Activated T-helper 9 cell treated with anti-CD3 and anti-CD28 coated beads, Interleukin-2, amount 50 U/mL, for 16 hours (primary cell): ENCODE measurements around the gene SYNDIG1.

ENCODE experiments used
- DNase-seq: peaks from one replicate; pipeline ENCODE4 v3.0.0-alpha.2; 2020; ENCODE audit warnings: low read depth

Gene SYNDIG1

GRCh38 chr20:24567508-24567907 lies 98.1 kb downstream of the SYNDIG1 start:
- no peak for DNase-seq

GRCh38 chr20:24568842-24569241 lies 99.4 kb downstream of the SYNDIG1 start:
- no peak for DNase-seq

- DNase-seq: no peak
Observed at GRCh38 chr20:24571159-24571558, 101.7 kb downstream of the SYNDIG1 start.

GRCh38 chr20:24572140-24572539 lies 102.7 kb downstream of the SYNDIG1 start:
- DNase-seq: no peak

- DNase-seq: no peak
Observed at GRCh38 chr20:24572862-24573261, 103.4 kb downstream of the SYNDIG1 start.

- no peak for DNase-seq
Observed at GRCh38 chr20:24573557-24573956, 104.1 kb downstream of the SYNDIG1 start.

GRCh38 chr20:24574307-24574706 lies 104.9 kb downstream of the SYNDIG1 start:
- no peak for DNase-seq

- no peak for DNase-seq
Observed at GRCh38 chr20:24574797-24575196, 105.4 kb downstream of the SYNDIG1 start.

GRCh38 chr20:24575811-24576210 lies 106.4 kb downstream of the SYNDIG1 start:
- DNase-seq: no peak

- DNase-seq: no peak
Observed at GRCh38 chr20:24576447-24576846, 107.0 kb downstream of the SYNDIG1 start.

GRCh38 chr20:24577271-24577909 lies 108.0 kb downstream of the SYNDIG1 start:
- no peak for DNase-seq

GRCh38 chr20:24578567-24579415 lies 109.4 kb downstream of the SYNDIG1 start:
- no peak for DNase-seq

- DNase-seq: no peak
Observed at GRCh38 chr20:24579475-24579874, 110.0 kb downstream of the SYNDIG1 start.

GRCh38 chr20:24580006-24580405 lies 110.6 kb downstream of the SYNDIG1 start:
- no peak for DNase-seq

- DNase-seq: no peak
Observed at GRCh38 chr20:24580855-24581254, 111.4 kb downstream of the SYNDIG1 start.

GRCh38 chr20:24581443-24582170 lies 112.2 kb downstream of the SYNDIG1 start:
- no peak for DNase-seq

- no peak for DNase-seq
Observed at GRCh38 chr20:24582373-24583168, 113.1 kb downstream of the SYNDIG1 start.

- DNase-seq: no peak
Observed at GRCh38 chr20:24583169-24583792, 113.9 kb downstream of the SYNDIG1 start.

- no peak for DNase-seq
Observed at GRCh38 chr20:24584078-24584477, 114.6 kb downstream of the SYNDIG1 start.

- DNase-seq: no peak
Observed at GRCh38 chr20:24584538-24585356, 115.3 kb downstream of the SYNDIG1 start.
